Caco-2 (cell line): ENCODE data around the gene ELL. TPM values are rescaled to one million over a fixed set of nuclear protein-coding genes. Genes with fewer than 3 reads are reported as not detected.

ENCODE experiments used
- BruUV-seq: library from RNA; stranded (reverse); fragments of 400-500 nt; replicated peaks from 2 replicates; lab custom pipeline; 2021; lab: Mats Ljungman, UMichigan
- CTCF ChIA-PET: fragments of 300-600 bp; sonication (Branson Sonifier 250); formaldehyde crosslinking; loops from one replicate; lab custom pipeline; 2022; ENCODE audit warnings: antibody characterized with exemption; lab: Charles Lee
- POLR2A ChIA-PET: fragments of 300-600 bp; sonication (Branson Sonifier 250); formaldehyde crosslinking; loops from one replicate; lab custom pipeline; 2022; ENCODE audit warnings: antibody characterized with exemption; lab: Charles Lee
- DNase-seq, 2 experiments: peaks; one replicate each; pipeline versions ENCODE4 v3.0.0 to v3.0.0-alpha.2; 2020 to 2022
- H3K27me3 ChIP-seq: replicated peaks from 2 replicates; pipeline ENCODE4 v1.6.0; 2011; ENCODE audit warnings: low read length; ENCODE audit not compliant: control insufficient read depth, insufficient read depth
- H3K36me3 ChIP-seq: 2 replicates; pipeline ENCODE4 v1.5.1; 2011; ENCODE audit warnings: low read length; ENCODE audit not compliant: control insufficient read depth, insufficient read depth
- H3K4me1 ChIP-seq: fragments of 250-450 bp; sonication (Bioruptor Pico); 2 replicates; pipeline ENCODE4 v1.5.1; 2020; ENCODE audit warnings: mild to moderate bottlenecking
- H3K4me3 ChIP-seq: 2 replicates; pipeline ENCODE4 v1.5.1; 2011; ENCODE audit warnings: low read depth, mild to moderate bottlenecking, control low read depth, low read length
- H3K9me3 ChIP-seq: fragments of 250-450 bp; sonication (Bioruptor Pico); 2 replicates; pipeline ENCODE4 v1.5.1; 2020; ENCODE audit warnings: mild to moderate bottlenecking, moderate library complexity
- H3K27ac Mint-ChIP-seq: one replicate; pipeline ENCODE4 v1.8.0; 2022; ENCODE audit warnings: mixed read lengths; ENCODE audit not compliant: unreplicated experiment
- H3K27me3 Mint-ChIP-seq: one replicate; pipeline ENCODE4 v1.8.0; 2022; ENCODE audit warnings: mixed read lengths; ENCODE audit not compliant: insufficient read depth, unreplicated experiment
- H3K36me3 Mint-ChIP-seq: one replicate; pipeline ENCODE4 v1.8.0; 2022; ENCODE audit warnings: mild to moderate bottlenecking, mixed read lengths; ENCODE audit not compliant: insufficient read depth, unreplicated experiment
- H3K4me1 Mint-ChIP-seq: one replicate; pipeline ENCODE4 v1.8.0; 2022; ENCODE audit warnings: low read depth, mixed read lengths; ENCODE audit not compliant: unreplicated experiment
- H3K4me3 Mint-ChIP-seq: one replicate; pipeline ENCODE4 v1.8.0; 2022; ENCODE audit warnings: mild to moderate bottlenecking, moderate library complexity, mixed read lengths; ENCODE audit not compliant: unreplicated experiment
- H3K9me3 Mint-ChIP-seq: one replicate; pipeline ENCODE4 v1.8.0; 2022; ENCODE audit warnings: mixed read lengths; ENCODE audit not compliant: unreplicated experiment
- CTCF ChIP-seq, 2 experiments: fragments of 200-600 bp in 1 of 2; IDR thresholded peaks; 1 replicate in 1 of 2; 2 replicates in 1 of 2; pipeline versions ENCODE4 v1.5.1 to v1.8.0; 2011 to 2022; ENCODE audit warnings: antibody characterized with exemption in 1 of 2, control low read depth in 1 of 2, inconsistent platforms in 1 of 2, low read depth in 1 of 2, low read length in 1 of 2, mild to moderate bottlenecking in 1 of 2, moderate library complexity in 1 of 2; ENCODE audit not compliant: insufficient read depth in 1 of 2, severe bottlenecking in 1 of 2, unreplicated experiment in 1 of 2
- intact Hi-C: fragments of 100-400 bp; cut with micrococcal nuclease; formaldehyde crosslinking; loops from one replicate; pipeline ENCODE4 v1.10.0; 2022; ENCODE audit not compliant: unreplicated experiment
- total RNA-seq: library from RNA; stranded (reverse); gene quantifications from 2 replicates; pipeline ENCODE4 v1.2.3, GENCODE V29; 2022

Gene ELL
- total RNA-seq, 1 experiment from 2014 or later = 12.1 TPM

DNA sequence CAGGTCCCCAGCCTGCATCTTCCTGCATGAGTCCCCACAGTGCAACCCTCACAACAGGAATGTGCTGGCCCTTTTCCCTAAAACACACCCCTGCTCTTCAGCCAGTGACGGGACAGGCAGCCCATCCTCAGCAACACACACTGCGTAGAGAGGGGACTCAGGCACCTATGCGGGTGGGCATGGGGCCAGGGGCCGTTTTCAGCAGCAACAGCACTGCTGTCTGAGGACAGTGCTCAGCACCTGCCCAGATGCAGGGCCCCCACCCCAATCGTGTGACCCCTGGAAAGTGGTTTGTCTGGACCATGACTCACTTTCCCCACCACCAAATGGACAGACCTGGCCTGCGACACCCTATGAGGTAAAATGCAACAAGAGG is 55.9 kb downstream of the ELL start:
- Mint-ChIP-seq H3K36me3 (peaks cover 8% of the 10 kb centered on the region), H3K4me1 (peaks cover 6% of the 10 kb centered on the region), H3K9me3 (no peaks in the 10 kb centered on the region), H3K27ac (no peak overlapping the region), H3K27me3 (no peaks in the 10 kb centered on the region), H3K4me3 (no peak overlapping the region)
- peaks cover 2% of the 10 kb centered on the region; the same call in 1 of the 2 replicates for H3K36me3 ChIP-seq
- no TSS peak for BruUV-seq
- ChIA-PET CTCF (interaction anchor here (0.6 kb wide), 1 partner anchor 133 kb away, joined by 3 read pairs; no protein-coding TSS in a partner anchor), POLR2A (no interaction called here)
- H3K27me3 ChIP-seq = no peaks in the 10 kb centered on the region
- no peak for DNase-seq
- intact Hi-C loops = loop anchor here (10.0 kb wide), 1 partner anchor 119 kb away; the partner anchor contains the start of gene REX1BD
- H3K4me1 ChIP-seq = peaks cover 29% of the 10 kb centered on the region
- no peak for TF ChIP-seq CTCF (IDR thresholded peaks at IDR 0.05; ENCODE audit: insufficient read depth in 1 of 2, low read depth in 1 of 2, low read length in 1 of 2, severe bottlenecking in 1 of 2, unreplicated experiment in 1 of 2)
- H3K4me3 ChIP-seq = no peak overlapping the region
- no peaks in the 10 kb centered on the region for H3K9me3 ChIP-seq

DNA sequence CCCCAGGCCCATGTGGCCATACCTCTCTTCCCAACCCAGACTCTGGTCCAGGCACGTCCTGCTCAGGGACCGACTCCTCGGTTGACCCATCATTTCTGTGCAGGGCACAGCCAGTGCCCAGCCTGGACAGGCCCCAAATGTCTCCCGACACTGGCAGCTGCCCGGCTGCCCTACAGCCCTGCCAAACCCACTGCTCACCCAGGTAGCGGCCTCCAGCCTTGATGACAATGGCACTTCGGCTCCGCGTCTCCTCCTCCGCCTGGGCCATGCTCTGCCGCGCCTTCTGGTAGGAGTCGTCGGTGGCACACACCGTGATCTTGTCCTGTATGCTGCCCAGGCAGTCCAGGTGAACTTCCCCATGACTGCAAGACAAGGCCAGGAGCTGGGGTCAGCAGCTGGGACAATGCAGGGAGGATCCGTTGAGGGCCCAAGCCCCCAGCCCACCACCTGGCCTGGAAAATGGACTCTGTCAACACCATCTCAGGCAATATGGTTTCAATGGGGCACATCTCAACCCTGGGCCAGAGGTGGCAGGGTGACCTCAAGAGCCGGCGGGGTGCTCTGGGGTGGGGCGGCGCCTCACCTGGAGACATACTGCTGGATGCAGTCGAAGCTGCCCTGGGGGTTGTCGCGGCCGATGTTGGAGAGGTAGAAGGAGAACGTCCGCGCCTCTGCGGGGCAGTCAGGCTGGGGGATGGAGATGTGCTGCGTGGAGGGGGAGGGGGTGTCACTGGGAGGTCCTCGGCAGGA is 56.5 kb downstream of the ELL start:
- Mint-ChIP-seq H3K4me3 (no peak overlapping the region), H3K27me3 (no peaks in the 10 kb centered on the region), H3K4me1 (peaks cover 6% of the 10 kb centered on the region), H3K36me3 (peaks cover 8% of the 10 kb centered on the region), H3K9me3 (no peaks in the 10 kb centered on the region), H3K27ac (no peak overlapping the region)
- Histone ChIP-seq H3K4me1 (peaks cover 31% of the 10 kb centered on the region), H3K27me3 (no peaks in the 10 kb centered on the region), H3K9me3 (no peaks in the 10 kb centered on the region), H3K4me3 (no peak overlapping the region), H3K36me3 (peaks cover 2% of the 10 kb centered on the region)
- CTCF ChIA-PET = interaction anchor here (0.6 to 0.8 kb wide), 2 partner anchors 14 to 133 kb away, joined by 3 read pairs; no protein-coding TSS in a partner anchor
- intact Hi-C loops = loop anchor here (10.0 kb wide), 1 partner anchor 119 kb away; the partner anchor contains the start of gene REX1BD
- no TSS peak for BruUV-seq
- DNase-seq = no peak
- POLR2A ChIA-PET = no interaction called here
- TF ChIP-seq CTCF (IDR thresholded peaks at IDR 0.05; ENCODE audit: insufficient read depth in 1 of 2, low read depth in 1 of 2, low read length in 1 of 2, severe bottlenecking in 1 of 2, unreplicated experiment in 1 of 2) = no peak

DNA sequence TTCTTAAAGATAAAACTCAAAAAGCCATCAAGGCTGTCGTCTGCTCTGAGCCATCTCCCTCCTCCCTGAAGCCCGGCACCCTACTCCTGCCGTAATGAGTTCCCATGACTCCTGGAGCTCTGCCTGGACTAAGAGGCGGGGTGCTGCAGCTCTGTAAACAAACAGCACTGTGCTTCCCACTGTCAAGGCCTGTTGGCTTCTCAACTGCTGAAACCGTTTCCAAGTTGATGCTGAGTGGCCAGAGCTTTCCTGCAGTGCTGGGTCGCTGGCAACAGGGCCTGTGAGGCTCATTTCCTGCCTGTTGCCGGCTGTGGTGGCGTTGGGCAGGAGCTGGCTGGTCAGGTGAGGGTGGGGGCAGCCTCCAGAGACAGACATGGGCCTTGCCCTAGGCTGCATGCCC is 57.2 kb downstream of the ELL start:
- DNase-seq = no peak
- Histone ChIP-seq H3K36me3 (peaks cover 2% of the 10 kb centered on the region), H3K4me1 (peaks cover 31% of the 10 kb centered on the region), H3K9me3 (no peaks in the 10 kb centered on the region), H3K27me3 (no peaks in the 10 kb centered on the region), H3K4me3 (no peak overlapping the region)
- Mint-ChIP-seq H3K9me3 (no peaks in the 10 kb centered on the region), H3K4me3 (no peak overlapping the region), H3K4me1 (peaks cover 6% of the 10 kb centered on the region), H3K27me3 (no peaks in the 10 kb centered on the region), H3K36me3 (peaks cover 8% of the 10 kb centered on the region), H3K27ac (no peak overlapping the region)
- intact Hi-C loops = loop anchor here (10.0 kb wide), 1 partner anchor 120 kb away; the partner anchor contains the start of gene REX1BD
- POLR2A ChIA-PET = interaction anchor here (0.5 kb wide), 1 partner anchor 124 kb away, joined by 3 read pairs; no protein-coding TSS in a partner anchor
- TF ChIP-seq CTCF (IDR thresholded peaks at IDR 0.05; ENCODE audit: insufficient read depth in 1 of 2, low read depth in 1 of 2, low read length in 1 of 2, severe bottlenecking in 1 of 2, unreplicated experiment in 1 of 2) = no peak
- no TSS peak for BruUV-seq
- CTCF ChIA-PET = interaction anchor here (0.8 kb wide), 1 partner anchor 13 kb away, joined by 3 read pairs; no protein-coding TSS in a partner anchor
